Mesothelial cell of epicardium (in vitro differentiated cells): ENCODE results near the gene HBS1L. TPM values are rescaled to one million over a fixed set of nuclear protein-coding genes. Genes with fewer than 3 reads are reported as not detected.

Source experiments
- DNase-seq, 2 experiments: peaks; one replicate each; pipeline ENCODE4 v3.0.0; 2021; ENCODE audit warnings: low spot score in 2 of 2; ENCODE audit not compliant: unreplicated experiment in 2 of 2
- H3K27ac Mint-ChIP-seq: 2 replicates; pipeline ENCODE4 v1.8.0; 2021; ENCODE audit warnings: mixed read lengths
- H3K27me3 Mint-ChIP-seq: 2 replicates; pipeline ENCODE4 v1.8.0; 2021; ENCODE audit warnings: low read depth, mixed read lengths
- H3K36me3 Mint-ChIP-seq: 2 replicates; pipeline ENCODE4 v1.8.0; 2021; ENCODE audit warnings: mixed read lengths
- H3K4me1 Mint-ChIP-seq: 2 replicates; pipeline ENCODE4 v1.8.0; 2021; ENCODE audit warnings: mixed read lengths
- H3K4me3 Mint-ChIP-seq: 2 replicates; pipeline ENCODE4 v1.8.0; 2021; ENCODE audit warnings: mild to moderate bottlenecking, moderate library complexity, mixed read lengths
- H3K9me3 Mint-ChIP-seq: 2 replicates; pipeline ENCODE4 v1.8.0; 2021; ENCODE audit warnings: mixed read lengths
- CTCF ChIP-seq: fragments of 200-600 bp; sonication (generic); IDR thresholded peaks from one replicate; pipeline ENCODE4 v1.5.0; 2021; ENCODE audit warnings: antibody characterized with exemption; ENCODE audit not compliant: unreplicated experiment
- total RNA-seq: library from RNA; stranded (reverse); gene quantifications from 3 replicates; pipeline ENCODE4 v1.2.1, GENCODE V29; 2021

Gene HBS1L
- total RNA-seq, 1 donor from 2014 or later = 75.7 TPM

DNA sequence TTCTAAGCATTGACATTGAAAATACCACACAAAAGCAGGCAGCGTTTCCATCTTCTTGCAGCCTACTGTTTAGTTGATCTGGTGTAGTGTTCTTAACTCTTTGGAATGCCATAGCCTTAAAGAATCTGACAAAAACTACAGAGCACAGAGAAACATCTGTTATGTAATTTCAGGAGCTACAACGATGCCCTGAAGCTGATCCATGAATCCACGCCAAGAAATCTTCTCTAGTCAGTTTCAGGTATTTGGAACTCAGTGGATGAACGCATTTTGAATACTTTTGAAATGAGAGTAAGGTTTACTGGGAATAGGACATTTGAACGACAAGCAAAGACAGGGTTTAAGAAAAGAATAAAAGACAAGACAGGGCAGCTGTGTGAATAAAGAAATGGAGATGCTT is 122.5 kb downstream of the HBS1L start:
- TF ChIP-seq CTCF = no peak
- no peaks in the 10 kb centered on the region for H3K27me3 Mint-ChIP-seq
- H3K4me1 Mint-ChIP-seq = peaks cover 17% of the 10 kb centered on the region
- DNase-seq = no peak
- no peaks in the 10 kb centered on the region for H3K9me3 Mint-ChIP-seq
- H3K4me3 Mint-ChIP-seq = no peak overlapping the region
- H3K27ac Mint-ChIP-seq = no peak overlapping the region
- H3K36me3 Mint-ChIP-seq = no peaks in the 10 kb centered on the region

GRCh38 chr6:134930463-134930862 is 124.2 kb downstream of the HBS1L start:
- H3K9me3 Mint-ChIP-seq = no peaks in the 10 kb centered on the region
- DNase-seq = no peak
- no peaks in the 10 kb centered on the region for H3K27me3 Mint-ChIP-seq
- no peaks in the 10 kb centered on the region for H3K36me3 Mint-ChIP-seq
- H3K4me3 Mint-ChIP-seq = no peak overlapping the region
- H3K4me1 Mint-ChIP-seq = peaks cover 6% of the 10 kb centered on the region
- TF ChIP-seq CTCF = no peak
- H3K27ac Mint-ChIP-seq = no peak overlapping the region

- TF ChIP-seq CTCF = no peak
- no peaks in the 10 kb centered on the region for H3K36me3 Mint-ChIP-seq
- H3K27ac Mint-ChIP-seq = no peak overlapping the region
- H3K27me3 Mint-ChIP-seq = no peaks in the 10 kb centered on the region
- H3K4me3 Mint-ChIP-seq = no peak overlapping the region
- DNase-seq = no peak
- no peaks in the 10 kb centered on the region for H3K9me3 Mint-ChIP-seq
- peaks cover 6% of the 10 kb centered on the region for H3K4me1 Mint-ChIP-seq
Measured at GRCh38 chr6:134928151-134928900, 126.3 kb downstream of the HBS1L start.

DNA sequence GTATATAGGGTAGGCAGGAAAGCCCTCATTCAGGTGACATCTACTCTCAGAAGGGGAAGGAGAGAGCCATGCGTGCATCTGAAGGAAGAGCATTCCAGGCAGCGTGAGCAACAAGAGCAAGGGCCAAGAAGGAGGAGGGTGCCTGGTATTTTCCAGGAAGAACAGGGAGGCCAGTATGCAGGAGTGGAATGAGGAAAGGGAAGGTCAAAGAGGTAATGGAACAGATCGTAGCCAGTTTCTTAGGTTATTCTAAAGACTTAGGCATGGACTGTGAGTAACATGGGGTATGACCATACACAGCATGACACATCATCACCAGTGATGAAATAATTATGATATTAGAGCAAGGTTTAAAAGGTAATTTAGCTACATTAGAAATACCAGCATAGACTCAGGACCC is 128.8 kb downstream of the HBS1L start:
- Mint-ChIP-seq H3K27ac (no peak overlapping the region), H3K27me3 (no peaks in the 10 kb centered on the region), H3K4me1 (no peaks in the 10 kb centered on the region), H3K36me3 (no peaks in the 10 kb centered on the region), H3K9me3 (no peaks in the 10 kb centered on the region), H3K4me3 (no peak overlapping the region)
- DNase-seq = no peak
- TF ChIP-seq CTCF = no peak

DNA sequence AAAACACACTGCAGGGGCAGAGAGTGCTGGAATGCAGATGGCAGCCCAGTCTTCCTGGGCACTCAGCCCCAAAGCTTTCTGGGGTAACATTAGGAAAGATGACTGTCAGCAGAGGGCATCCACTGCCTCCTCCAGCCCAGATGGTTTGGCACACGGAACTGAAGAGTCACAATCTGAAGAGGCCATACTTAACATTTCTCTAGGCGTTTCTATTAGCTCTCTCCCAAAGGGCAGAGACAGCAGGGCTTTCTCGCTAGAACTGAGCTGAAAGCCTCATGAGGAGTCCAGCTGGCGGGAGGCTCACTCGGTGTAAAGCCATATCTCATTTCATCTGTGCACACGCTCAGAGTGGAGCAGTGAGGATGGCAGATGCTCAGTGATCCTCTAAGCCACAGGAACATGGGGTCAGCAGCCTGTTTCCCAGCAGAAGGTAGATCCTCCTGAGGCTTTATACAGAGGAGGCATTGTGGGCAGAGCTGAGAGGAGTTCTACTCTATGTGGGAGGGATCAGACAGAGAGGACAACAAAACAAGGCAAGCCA is 132.8 kb downstream of the HBS1L start:
- Mint-ChIP-seq H3K27ac (no peak overlapping the region), H3K36me3 (no peaks in the 10 kb centered on the region), H3K9me3 (no peaks in the 10 kb centered on the region), H3K27me3 (peaks cover under 1% of the 10 kb centered on the region), H3K4me1 (no peaks in the 10 kb centered on the region), H3K4me3 (no peak overlapping the region)
- TF ChIP-seq CTCF = no peak
- no peak for DNase-seq
